ENCODE measurements around the gene PSD2.

The PSD2 gene

DNA sequence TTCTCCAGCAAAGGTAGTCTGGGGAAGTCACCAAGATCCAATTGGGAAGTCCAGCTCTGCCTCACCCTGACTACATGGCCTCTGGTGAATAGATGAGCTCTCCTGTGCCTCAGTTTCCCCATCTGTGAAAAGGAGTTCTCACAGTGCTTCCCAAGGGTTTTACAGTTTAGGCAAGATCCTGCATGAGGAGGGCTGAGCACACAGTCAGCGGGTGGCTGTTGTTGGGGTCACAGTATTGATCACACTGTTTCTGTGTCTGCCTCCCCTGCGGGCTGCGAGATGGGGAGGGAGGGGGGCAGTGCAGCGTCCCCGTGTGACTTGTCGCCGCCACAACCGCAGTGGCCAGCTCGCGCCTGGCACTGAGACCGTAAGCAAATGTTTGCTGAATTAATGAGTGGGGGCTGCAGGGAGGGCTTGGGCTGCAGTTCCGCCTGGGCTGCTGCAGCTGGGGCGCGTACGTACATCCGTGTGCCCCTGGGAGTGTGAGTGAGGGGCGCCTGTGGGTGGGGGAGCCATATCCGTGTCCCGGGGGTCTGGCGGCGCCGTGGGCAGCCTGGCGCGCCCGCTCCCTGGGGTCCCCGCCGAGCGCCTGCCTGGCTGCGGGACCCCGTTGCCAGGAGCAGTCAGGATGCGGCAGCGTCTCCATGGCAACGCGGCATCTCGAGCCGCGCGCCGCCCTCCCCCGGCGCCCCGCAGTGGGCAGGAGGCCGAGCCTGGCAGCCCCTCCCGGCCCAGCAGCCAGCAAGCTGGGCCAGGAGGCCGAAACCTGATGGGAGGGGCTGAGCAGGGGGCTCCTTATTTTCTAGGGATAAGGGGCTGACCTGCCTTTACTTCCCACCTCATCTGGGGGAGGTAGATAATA, 31.4 kb upstream of the PSD2 start:
- DNase-seq: no peak

DNA sequence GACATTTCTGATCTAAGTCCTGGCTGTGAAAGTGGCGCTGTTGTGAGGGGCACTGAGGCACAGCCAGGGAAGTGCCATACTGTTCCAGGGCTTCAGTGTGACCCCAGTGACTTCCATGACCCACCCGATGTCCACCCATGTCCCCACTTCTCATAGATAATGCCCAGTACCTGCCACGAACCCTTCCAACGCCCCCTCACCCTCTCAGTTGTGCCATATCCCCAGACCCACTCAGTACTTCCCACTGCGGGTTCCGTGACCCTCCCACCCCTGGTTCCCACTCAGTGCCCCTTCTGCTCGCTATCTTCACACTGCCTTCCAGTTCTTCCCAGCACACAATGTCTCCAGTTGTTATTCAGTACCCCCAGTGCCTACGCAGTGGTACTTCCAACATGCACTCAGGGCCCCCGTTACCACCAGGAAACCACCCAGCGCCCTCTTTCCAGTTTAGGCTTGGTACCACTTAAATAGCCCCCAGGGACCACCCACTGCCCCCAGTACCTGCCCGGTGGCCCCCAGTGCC, 30.7 kb upstream of the PSD2 start:
- DNase-seq: no peak

DNA sequence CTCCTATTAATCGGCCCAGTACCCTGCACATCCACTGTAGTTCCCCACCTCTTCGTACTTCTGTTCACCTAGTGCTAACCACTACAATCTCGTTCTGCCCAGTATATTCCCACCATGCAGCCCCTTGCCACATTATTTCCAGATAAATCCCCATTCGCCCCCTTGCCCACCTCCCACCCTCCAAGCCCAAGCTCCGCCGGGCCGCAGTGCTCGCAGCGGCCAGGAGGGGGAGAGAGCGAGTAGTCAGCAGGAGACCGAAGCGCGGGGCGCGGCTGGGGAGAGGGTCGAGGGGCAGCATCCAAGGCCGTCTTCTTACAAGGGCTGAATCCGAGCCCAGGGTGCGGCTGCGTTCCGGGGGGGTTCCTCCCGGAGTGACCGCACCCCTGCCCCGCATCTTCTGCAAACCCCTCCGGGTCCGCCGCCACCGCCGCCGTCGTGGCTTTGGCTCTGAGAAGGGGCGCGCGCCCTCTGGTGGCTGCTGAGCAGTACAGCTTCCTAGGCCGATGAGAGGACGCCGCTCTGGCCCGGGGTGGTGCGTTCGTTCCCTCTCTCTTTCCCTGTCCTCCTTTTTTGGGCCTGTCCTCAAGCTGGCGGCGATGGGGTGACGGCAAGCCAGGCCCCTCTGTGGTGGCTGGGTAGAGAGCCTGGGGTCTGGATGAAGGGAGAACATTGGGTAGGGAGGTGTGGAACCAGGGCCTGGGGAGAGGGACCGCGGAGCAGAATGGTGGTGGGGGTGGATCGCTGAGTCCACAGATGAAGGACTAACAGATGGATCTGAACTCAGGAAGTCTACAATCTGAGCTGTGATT, 30.0 kb upstream of the PSD2 start:
- no peak for DNase-seq

DNA sequence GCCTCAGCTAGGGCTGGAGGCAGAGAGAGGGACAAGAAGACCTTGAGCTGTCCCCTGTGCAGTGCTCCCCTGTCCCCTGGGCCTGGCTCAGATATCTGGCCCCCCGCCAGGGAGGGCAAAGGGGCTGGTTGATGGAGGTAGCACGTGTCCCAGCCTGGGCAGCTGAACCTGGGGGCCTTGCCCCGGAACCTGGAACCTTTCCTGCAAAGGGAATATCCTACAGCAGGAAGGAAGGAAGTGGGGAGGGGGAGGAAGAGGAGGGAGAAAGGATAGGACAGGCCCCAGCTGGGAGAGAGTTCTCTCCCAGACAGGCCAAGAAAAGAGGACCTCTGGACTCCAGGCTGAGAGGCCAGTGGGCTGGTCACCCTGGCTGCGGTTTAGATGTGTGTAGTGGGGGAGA, 27.6 kb upstream of the PSD2 start:
- no peak for DNase-seq

GRCh38 chr5:139768807-139769465, 26.7 kb upstream of the PSD2 start:
- no peak for DNase-seq

DNA sequence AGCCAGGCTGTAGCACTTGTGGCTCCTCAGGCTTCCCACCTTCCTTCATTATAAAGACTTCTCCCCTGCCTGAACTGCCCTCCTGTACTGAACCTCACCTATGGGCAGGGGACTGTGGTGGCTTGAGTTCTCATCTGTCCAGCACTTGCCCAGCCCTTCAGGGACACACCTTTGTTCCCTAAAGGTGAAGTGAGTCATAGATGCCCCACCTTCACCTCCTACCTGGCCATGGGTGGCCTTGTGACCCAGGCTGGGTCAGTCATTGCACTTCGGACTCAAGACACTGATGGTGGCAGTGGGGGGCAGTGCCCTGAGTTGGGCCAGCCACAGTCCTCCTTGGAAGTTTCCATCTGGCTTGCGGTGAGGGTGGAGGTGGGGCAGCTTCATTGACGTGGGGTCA, 26.1 kb upstream of the PSD2 start:
- no peak for DNase-seq

- DNase-seq: no peak
Measured at GRCh38 chr5:139770722-139771121, 24.9 kb upstream of the PSD2 start.

DNA sequence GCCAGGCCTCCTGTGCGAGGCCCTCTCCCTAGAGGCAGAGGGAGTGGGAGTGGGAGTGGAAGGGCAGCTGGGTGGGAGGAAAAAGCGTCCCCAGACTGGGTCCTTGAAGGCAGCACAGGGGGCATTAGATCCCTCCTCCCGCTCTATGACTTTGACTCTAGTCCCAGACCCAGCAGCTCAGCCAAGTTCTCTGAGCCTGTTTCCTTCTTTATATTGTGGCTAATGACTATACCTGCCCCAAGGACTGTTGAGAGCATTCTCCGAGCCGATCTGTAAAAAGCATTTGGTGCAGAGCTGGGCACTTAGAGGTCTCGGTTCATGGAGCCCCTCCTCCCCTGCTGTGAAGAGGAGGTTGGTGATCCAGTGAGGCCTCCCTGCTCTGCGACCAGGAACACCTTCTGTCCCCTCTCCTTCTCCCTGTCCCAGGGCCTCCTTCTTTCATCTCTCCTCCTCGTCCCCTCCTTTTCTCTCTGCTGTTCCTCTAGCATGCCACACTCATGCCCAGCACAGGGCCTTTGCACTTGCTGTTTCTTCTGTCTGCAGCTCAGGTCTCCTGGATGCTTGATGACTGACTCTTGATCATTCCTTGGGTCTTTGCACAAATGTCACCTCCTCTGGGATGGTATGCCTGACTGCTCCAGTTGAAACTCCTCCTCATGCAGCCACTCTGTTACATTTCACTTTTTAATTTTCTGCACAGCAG, 23.4 kb upstream of the PSD2 start:
- DNase-seq: no peak

GRCh38 chr5:139772927-139773690, 22.5 kb upstream of the PSD2 start:
- no peak for DNase-seq

DNA sequence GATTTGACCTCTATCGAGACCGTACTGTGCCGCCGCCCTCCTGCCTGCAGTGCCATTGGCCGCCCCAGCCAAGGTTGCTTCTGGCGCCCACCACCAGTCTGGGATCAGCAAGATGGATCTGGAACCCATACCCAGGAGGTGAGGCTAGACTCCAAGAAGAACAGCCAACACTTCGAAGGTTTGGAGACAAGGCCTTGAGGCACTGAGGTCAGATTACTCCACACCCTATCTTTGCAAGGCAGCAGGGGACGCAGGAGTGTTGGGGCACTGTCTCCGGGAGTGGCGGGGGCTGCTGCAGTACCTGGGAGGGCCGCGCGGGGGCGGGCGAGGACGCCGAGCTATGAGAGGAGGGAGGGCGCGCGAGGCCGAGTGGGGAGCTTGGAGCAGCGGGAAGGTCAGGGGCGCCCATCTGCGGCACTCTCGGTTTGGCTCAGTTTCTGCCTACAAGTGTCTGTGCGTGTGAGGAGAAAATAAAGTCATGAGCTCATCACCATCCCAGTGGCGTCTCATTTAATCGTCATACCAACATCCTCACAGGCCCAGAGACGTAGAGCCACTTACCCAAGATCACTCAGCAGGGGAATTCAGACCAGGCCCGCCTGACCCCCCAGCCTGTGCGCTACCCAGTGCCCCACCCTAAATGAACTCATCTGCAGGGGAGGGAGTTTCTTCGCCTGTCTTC, 20.5 kb upstream of the PSD2 start:
- no peak for DNase-seq

GRCh38 chr5:139775872-139776271, 19.7 kb upstream of the PSD2 start:
- no peak for DNase-seq

GRCh38 chr5:139776861-139777260, 18.7 kb upstream of the PSD2 start:
- no peak for DNase-seq

DNA sequence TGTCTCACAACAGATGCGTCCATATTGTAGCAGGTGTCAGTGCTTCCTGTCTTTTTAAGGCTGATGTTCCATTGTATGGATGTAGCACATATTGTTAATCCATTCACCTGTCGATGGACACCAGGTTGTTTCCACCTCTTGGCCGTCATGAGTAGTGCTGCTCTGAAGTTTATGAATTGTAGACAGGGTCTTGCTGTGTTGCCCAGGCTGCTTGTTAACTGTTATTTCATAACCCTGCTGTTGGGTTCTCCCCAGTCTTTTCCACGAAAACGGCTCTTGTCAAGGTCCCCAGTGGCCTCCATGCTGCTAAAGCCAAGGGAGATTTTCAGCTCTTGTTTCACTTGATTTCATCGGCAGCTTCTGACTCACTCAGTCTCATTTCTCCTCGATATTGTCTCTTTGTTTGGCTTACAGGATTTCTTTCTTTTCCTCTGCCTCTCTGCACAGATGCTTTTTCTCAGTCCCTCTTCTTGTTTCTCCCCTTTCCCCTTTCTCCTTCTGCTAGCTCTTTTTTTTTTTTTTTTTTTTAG, 12.1 kb upstream of the PSD2 start:
- DNase-seq: no peak

GRCh38 chr5:139784488-139784887, 11.1 kb upstream of the PSD2 start:
- DNase-seq: no peak

DNA sequence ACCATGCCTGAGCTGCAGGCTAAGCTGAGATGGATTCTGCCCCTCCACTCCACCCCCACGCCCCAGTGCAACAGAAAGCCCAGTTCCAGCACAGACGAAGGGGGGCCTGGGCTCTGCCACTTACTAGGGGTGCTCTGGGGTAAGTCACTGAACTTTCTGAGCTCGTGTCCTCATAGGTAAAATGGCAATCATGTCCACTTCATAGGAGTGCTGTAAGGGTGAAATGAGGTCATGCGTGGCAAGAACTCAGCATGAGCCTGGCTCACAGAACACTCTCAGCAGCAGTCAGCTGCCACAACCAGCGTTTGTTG, 8.4 kb upstream of the PSD2 start:
- no peak for DNase-seq

- DNase-seq: no peak
Measured at GRCh38 chr5:139787568-139788293, 7.9 kb upstream of the PSD2 start.

DNA sequence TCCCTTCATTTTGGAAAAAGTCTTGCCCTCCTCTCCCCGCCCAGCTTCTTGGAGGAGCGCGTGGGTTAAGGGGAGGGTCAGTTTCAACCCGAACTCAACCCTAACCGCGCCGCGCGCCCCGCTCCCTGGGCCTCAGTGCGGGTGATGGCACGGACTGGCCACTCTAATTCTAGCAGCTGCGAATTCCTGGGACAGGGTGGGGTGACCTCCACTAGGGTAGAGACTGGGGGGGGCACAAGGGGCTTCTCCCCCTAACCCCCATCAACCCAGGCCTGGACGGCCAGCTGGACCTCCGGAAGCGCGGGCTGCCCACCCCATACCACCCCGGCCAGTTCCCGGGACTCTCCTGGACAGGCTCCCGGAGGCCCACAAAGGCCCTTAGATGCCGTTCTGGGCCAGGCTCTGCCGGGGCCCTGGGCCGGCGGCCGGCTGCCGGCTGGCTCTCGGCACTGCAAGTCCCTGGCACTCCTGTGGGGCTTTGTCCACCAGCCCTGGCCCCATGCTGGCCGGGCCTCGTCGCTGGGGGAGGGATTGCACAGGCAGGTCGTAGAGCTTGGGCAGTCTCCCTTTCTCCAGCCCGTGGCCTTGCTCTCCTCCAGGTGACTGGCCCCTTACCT, 7.2 kb upstream of the PSD2 start:
- no peak for DNase-seq

DNA sequence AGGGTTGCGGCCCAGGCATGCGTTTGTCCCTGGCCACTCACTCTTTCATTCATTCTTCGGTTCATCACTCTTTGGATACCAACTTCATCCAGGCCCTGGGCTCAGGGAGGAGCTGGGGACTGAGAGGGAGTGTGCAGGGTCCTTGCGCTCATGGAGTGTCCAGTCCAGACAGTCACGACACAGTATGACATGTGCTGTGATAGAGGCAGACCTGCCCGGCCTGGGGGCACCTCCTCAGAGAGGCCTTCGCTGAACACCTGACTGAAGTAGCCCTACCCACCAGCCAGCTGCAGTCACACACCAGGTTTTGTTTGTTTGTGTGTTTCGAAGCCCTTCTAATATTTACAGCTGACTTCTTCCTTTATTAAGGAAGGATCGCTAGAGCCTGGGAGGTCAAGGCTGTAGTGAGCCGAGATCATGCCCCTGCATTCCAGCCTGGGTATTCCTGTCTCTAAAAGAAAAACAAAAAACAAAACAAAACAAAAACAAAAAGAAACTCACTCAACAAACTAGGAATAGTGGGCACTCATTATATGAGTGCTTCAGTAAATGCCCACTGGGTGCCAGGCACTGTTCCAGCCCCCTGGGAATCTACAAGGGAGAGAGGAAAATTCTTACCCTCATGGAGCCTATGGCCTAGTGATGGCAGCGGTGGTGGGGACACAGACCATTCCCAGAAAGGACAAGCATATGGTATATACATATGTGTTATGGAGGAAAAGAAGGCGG, 6.3 kb upstream of the PSD2 start:
- DNase-seq: no peak

DNA sequence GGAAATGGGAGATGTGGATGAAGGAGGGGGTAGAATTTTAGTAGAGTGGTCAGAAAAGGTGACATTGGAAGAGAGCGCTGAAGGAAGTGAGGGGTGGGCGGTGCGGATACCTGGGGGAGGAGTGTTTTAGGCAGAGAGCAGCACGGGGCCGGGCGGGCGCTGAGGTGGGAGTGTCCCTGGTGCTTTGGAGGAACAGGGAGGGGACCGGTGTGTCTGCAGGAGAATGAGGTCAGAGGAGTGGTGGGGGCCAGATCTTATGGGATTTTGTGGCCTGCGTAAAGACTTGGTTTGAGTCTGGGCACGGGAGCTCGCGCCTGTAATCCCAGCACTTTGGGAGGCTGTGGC, 5.8 kb upstream of the PSD2 start:
- no peak for DNase-seq

DNA sequence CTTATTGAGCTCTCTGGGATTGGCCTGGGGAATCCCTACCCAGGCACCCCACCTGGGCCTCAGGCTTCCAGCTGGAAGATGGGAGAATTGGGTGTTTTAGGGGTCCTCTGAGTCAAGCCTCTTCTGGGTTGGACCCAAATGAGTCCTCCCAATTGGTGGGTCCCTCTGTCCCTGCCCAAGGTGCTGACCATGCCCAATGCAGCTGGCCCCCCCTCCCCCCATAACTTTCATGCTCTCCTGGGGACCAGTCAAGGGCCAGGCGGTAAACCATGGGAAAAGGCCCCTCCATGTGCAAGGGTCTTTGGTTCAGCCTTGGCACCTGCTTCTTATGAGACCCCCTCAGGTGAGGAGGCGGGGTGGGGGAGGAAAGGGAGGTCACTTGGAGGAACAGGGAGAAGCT, 3.4 kb upstream of the PSD2 start:
- no peak for DNase-seq
